Hepatocyte (in vitro differentiated cells): ENCODE data around the gene PLG. TPM values are rescaled to one million over a fixed set of nuclear protein-coding genes. Genes with fewer than 3 reads are reported as not detected.
A peak's percentile ranks its signal among the peaks of the same experiment; 100 is the strongest.
"Not testable (repeated sequence)": the region's sequence is repeated elsewhere in the genome, so short reads cannot be mapped to it uniquely, and the experiment has no call there.

Source experiments
- DNase-seq: peaks from one replicate; pipeline ENCODE4 v3.0.0-alpha.2; 2016; ENCODE audit warnings: low spot score
- H2AFZ ChIP-seq: fragments of 200-600 bp; sonication (generic); 2 replicates; pipeline ENCODE4 v1.6.0; 2016; ENCODE audit warnings: antibody characterized with exemption, mild to moderate bottlenecking
- H3K27ac ChIP-seq: fragments of 200-600 bp; sonication (generic); 2 replicates; pipeline ENCODE4 v1.5.1; 2016; ENCODE audit warnings: mild to moderate bottlenecking
- H3K27me3 ChIP-seq: fragments of 200-600 bp; sonication (generic); 2 replicates; pipeline ENCODE4 v1.6.1; 2016
- H3K36me3 ChIP-seq: fragments of 200-600 bp; sonication (generic); replicated peaks from 2 replicates; pipeline ENCODE4 v1.5.1; 2016; ENCODE audit warnings: low read depth; ENCODE audit not compliant: insufficient read depth
- H3K4me1 ChIP-seq: fragments of 200-600 bp; sonication (generic); 2 replicates; pipeline ENCODE4 v1.5.1; 2016; ENCODE audit warnings: mild to moderate bottlenecking, moderate library complexity; ENCODE audit not compliant: insufficient read depth
- H3K4me2 ChIP-seq: fragments of 200-600 bp; sonication (generic); 2 replicates; pipeline ENCODE4 v1.6.0; 2016
- H3K4me3 ChIP-seq: fragments of 200-600 bp; sonication (generic); 2 replicates; pipeline ENCODE4 v1.5.1; 2016; ENCODE audit warnings: mild to moderate bottlenecking
- H3K79me2 ChIP-seq: fragments of 200-600 bp; sonication (generic); 2 replicates; pipeline ENCODE4 v1.6.0; 2017; ENCODE audit warnings: mild to moderate bottlenecking
- H3K9me2 ChIP-seq: fragments of 200-600 bp; sonication (generic); replicated peaks from 2 replicates; pipeline ENCODE4 v1.6.0; 2017; ENCODE audit warnings: mild to moderate bottlenecking; ENCODE audit not compliant: insufficient read depth
- H3K9me3 ChIP-seq: fragments of 200-600 bp; sonication (generic); 2 replicates; pipeline ENCODE4 v1.5.1; 2016; ENCODE audit warnings: low read depth, mild to moderate bottlenecking
- H4K20me1 ChIP-seq: fragments of 200-600 bp; sonication (generic); 2 replicates; pipeline ENCODE4 v1.6.0; 2016; ENCODE audit warnings: mild to moderate bottlenecking; ENCODE audit not compliant: insufficient read depth, poor library complexity, severe bottlenecking
- CTCF ChIP-seq: fragments of 200-600 bp; sonication (generic); IDR thresholded peaks from 2 replicates; pipeline ENCODE4 v1.5.1; 2016; ENCODE audit warnings: antibody characterized with exemption, mild to moderate bottlenecking; ENCODE audit not compliant: poor library complexity
- EZH2 ChIP-seq: fragments of 200-600 bp; sonication (generic); IDR thresholded peaks from 2 replicates; pipeline ENCODE4 v1.6.1; 2016; ENCODE audit warnings: antibody characterized with exemption, mild to moderate bottlenecking, borderline replicate concordance
- EZH2phosphoT487 ChIP-seq: fragments of 200-600 bp; sonication (generic); IDR thresholded peaks from one replicate; pipeline ENCODE4 v1.6.1; 2018; ENCODE audit warnings: antibody characterized with exemption, mild to moderate bottlenecking, low read depth, moderate library complexity; ENCODE audit not compliant: unreplicated experiment, severe bottlenecking
- WGBS: methylation state at CpG from one replicate; pipeline ENCODE4 v1.1.6; 2016; ENCODE audit warnings: low lambda C conversion rate; ENCODE audit errors: missing lambda C conversion rate; 5-methylcytosine and 5-hydroxymethylcytosine counted together
- polyA plus RNA-seq: library from polyadenylated mRNA; unstranded; fragments of >200 nt; fragmentation: Nextera tagmentation; extraction: Ambion mirVana; gene quantifications from 2 replicates; pipeline ENCODE4 v1.2.1, GENCODE V29; 2016
- total RNA-seq: library from RNA; depleted of rRNA; stranded (reverse); fragments of >200 nt; gene quantifications from 2 replicates; pipeline ENCODE4 v1.2.3, GENCODE V29; 2014

Gene PLG
- total and polyA plus RNA-seq, 2 experiments from 2014 or later, result 145 to 225 TPM

GRCh38 chr6:160662842-160663241, 39.2 kb upstream of the PLG start:
- no peaks in the 10 kb centered on the region for H3K9me2 ChIP-seq
- H2AFZ ChIP-seq, result no peak overlapping the region
- H3K36me3 ChIP-seq, result no peaks in the 10 kb centered on the region
- WGBS, result 66% methylated on average over 2 of the region's 2 CpGs
- H3K4me2 ChIP-seq, result no peak overlapping the region
- H3K4me3 ChIP-seq, result no peak overlapping the region
- H3K27ac ChIP-seq, result no peak overlapping the region
- no peaks in the 10 kb centered on the region for H3K79me2 ChIP-seq
- H3K27me3 ChIP-seq, result no peaks in the 10 kb centered on the region
- no peaks in the 10 kb centered on the region for H4K20me1 ChIP-seq
- H3K9me3 ChIP-seq, result no peaks in the 10 kb centered on the region
- TF ChIP-seq EZH2, result no peak
- no peak for TF ChIP-seq EZH2phosphoT487
- no peak for TF ChIP-seq CTCF
- no peaks in the 10 kb centered on the region for H3K4me1 ChIP-seq
- DNase-seq, result no peak

GRCh38 chr6:160664198-160664597, 37.8 kb upstream of the PLG start, which contains the start of gene LPA:
LPA (minus strand) TSS chr6:160664275; CDS start chr6:160664214, 61 bp downstream.
- H3K4me1 ChIP-seq, H3K79me2 ChIP-seq, H3K27ac ChIP-seq, H2AFZ ChIP-seq, H3K27me3 ChIP-seq, H3K4me2 ChIP-seq, DNase-seq, H3K9me3 ChIP-seq, H4K20me1 ChIP-seq, H3K9me2 ChIP-seq, H3K36me3 ChIP-seq, H3K4me3 ChIP-seq: not testable (repeated sequence)
- 50% methylated on average over 1 of the region's 1 CpG for WGBS

- Histone ChIP-seq H3K36me3 (no peaks in the 10 kb centered on the region), H3K4me1 (no peaks in the 10 kb centered on the region), H3K27me3 (no peaks in the 10 kb centered on the region), H3K27ac (no peak overlapping the region), H4K20me1 (no peaks in the 10 kb centered on the region), H3K4me2 (no peak overlapping the region), H3K9me3 (no peaks in the 10 kb centered on the region), H3K9me2 (no peaks in the 10 kb centered on the region), H2AFZ (no peak overlapping the region), H3K79me2 (no peaks in the 10 kb centered on the region), H3K4me3 (no peak overlapping the region)
- no peak for TF ChIP-seq EZH2
- TF ChIP-seq CTCF, result peak; percentile 47
- 28% methylated on average over 9 of the region's 9 CpGs for WGBS
- DNase-seq, result peak; percentile 50
Observed at GRCh38 chr6:160667639-160668481, 34.2 kb upstream of the PLG start.

DNA sequence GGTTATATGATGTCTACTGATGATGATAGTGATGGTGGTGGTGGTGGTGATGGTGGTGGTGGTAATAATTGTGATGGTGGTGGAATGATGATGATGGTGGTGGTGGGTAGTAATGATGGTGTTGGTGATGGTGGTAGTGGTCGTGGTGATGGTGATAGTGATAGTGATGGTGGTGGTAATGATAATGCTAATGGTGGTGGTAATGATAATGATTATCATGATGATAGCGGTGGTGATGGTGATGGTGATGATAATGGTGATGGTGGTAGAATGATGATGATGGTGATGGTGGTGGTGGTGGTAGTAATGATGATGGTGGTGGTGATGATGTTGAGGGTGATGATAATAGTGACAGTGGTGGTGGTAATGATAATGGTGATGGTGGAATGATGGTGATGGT, 33.5 kb upstream of the PLG start:
- H3K36me3 ChIP-seq, result no peaks in the 10 kb centered on the region
- no peaks in the 10 kb centered on the region for H3K27me3 ChIP-seq
- H3K4me2 ChIP-seq, result no peak overlapping the region
- no peaks in the 10 kb centered on the region for H3K9me2 ChIP-seq
- H3K4me3 ChIP-seq, result no peak overlapping the region
- no peak overlapping the region for H3K27ac ChIP-seq
- H3K4me1 ChIP-seq, result no peaks in the 10 kb centered on the region
- no peaks in the 10 kb centered on the region for H3K79me2 ChIP-seq
- TF ChIP-seq EZH2, result no peak
- TF ChIP-seq EZH2phosphoT487, result no peak
- TF ChIP-seq CTCF, result no peak
- no peak overlapping the region for H2AFZ ChIP-seq
- DNase-seq, result no peak
- WGBS, result 90% methylated on average over 2 of the region's 2 CpGs
- no peaks in the 10 kb centered on the region for H4K20me1 ChIP-seq
- no peaks in the 10 kb centered on the region for H3K9me3 ChIP-seq

GRCh38 chr6:160676418-160676817, 25.6 kb upstream of the PLG start:
- not testable (repeated sequence) for H3K27ac ChIP-seq, H3K36me3 ChIP-seq, H3K9me2 ChIP-seq, H3K79me2 ChIP-seq, H2AFZ ChIP-seq, H3K4me3 ChIP-seq, H4K20me1 ChIP-seq, H3K27me3 ChIP-seq, H3K4me1 ChIP-seq, DNase-seq, H3K9me3 ChIP-seq, H3K4me2 ChIP-seq
- 82% methylated on average over 5 of the region's 5 CpGs for WGBS
